IMR-90 (cell line): ENCODE measurements around the gene HCN2.

ENCODE experiments used
- BHLHE40 ChIP-seq: fragments of 150-350 bp; IDR thresholded peaks from 2 replicates; pipeline ENCODE4 v1.6.1; 2016; ENCODE audit warnings: mild to moderate bottlenecking, low read depth, low read length
- CEBPB ChIP-seq: IDR thresholded peaks from 2 replicates; pipeline ENCODE4 v1.6.1; 2012; ENCODE audit warnings: low read depth, low read length, improper control_type of control experiment
- CTCF ChIP-seq: conservative IDR thresholded peaks from 2 replicates; pipeline ENCODE4 v1.5.1; 2012; ENCODE audit warnings: mild to moderate bottlenecking, low read depth, low read length, improper control_type of control experiment
- ELK1 ChIP-seq: fragments of 150-350 bp; IDR thresholded peaks from 2 replicates; pipeline ENCODE4 v1.6.1; 2016; ENCODE audit warnings: low read depth, mild to moderate bottlenecking, low read length, moderate library complexity, borderline replicate concordance
- FOS ChIP-seq: fragments of 150-350 bp; IDR thresholded peaks from 2 replicates; pipeline ENCODE4 v1.6.1; 2016; ENCODE audit warnings: low read depth, low read length
- POLR2A ChIP-seq: IDR thresholded peaks from 2 replicates; pipeline ENCODE4 v1.6.1; 2012; ENCODE audit warnings: mild to moderate bottlenecking, low read depth, low read length
- SMC3 ChIP-seq: fragments of 150-350 bp; IDR thresholded peaks from 2 replicates; pipeline ENCODE4 v1.6.1; 2016; ENCODE audit warnings: low read depth, mild to moderate bottlenecking, antibody characterized with exemption, low read length, moderate library complexity
- USF2 ChIP-seq: fragments of 150-350 bp; IDR thresholded peaks from 2 replicates; pipeline ENCODE4 v1.6.1; 2017; ENCODE audit warnings: mild to moderate bottlenecking, antibody characterized with exemption, low read length, low read depth

GRCh38 chr19:616062-616700 is 26.5 kb downstream of the HCN2 start:
- TF ChIP-seq FOS (no peak), CTCF (no peak), POLR2A (no peak), ELK1 (no peak), CEBPB (no peak), USF2 (no peak), SMC3 (no peak), BHLHE40 (no peak)
